OCI-LY7 (cell line): ENCODE results near the gene CNP. TPM values are rescaled to one million over a fixed set of nuclear protein-coding genes. Genes with fewer than 3 reads are reported as not detected.

Experiments used
- BruUV-seq: library from RNA; stranded (reverse); fragments of 400-500 nt; replicated peaks from 2 replicates; lab custom pipeline; 2021; lab: Mats Ljungman, UMichigan
- CTCF ChIA-PET: fragments of 300-600 bp; sonication (Branson Sonifier 250); formaldehyde crosslinking; loops from one replicate; lab custom pipeline; 2022; ENCODE audit warnings: antibody characterized with exemption; ENCODE audit not compliant: unreplicated experiment; lab: Charles Lee
- POLR2A ChIA-PET: fragments of 300-600 bp; sonication (Branson Sonifier 250); formaldehyde crosslinking; loops from one replicate; lab custom pipeline; 2022; ENCODE audit warnings: antibody characterized with exemption; lab: Charles Lee
- DNase-seq: peaks from one replicate; pipeline ENCODE4 v3.0.0-alpha.2; 2015; ENCODE audit warnings: low spot score
- H2AFZ ChIP-seq: fragments of 200-600 bp; sonication (generic), shearing (Covaris generic); 2 replicates; pipeline ENCODE4 v1.6.1; 2014; ENCODE audit warnings: mild to moderate bottlenecking, antibody characterized with exemption, low read length, moderate library complexity
- H3K27ac ChIP-seq: fragments of 200-600 bp; sonication (generic); 2 replicates; pipeline ENCODE4 v1.5.1; 2014; ENCODE audit warnings: mixed run types, low read depth, mild to moderate bottlenecking, moderate library complexity, low read length, inconsistent platforms; ENCODE audit not compliant: poor library complexity, severe bottlenecking
- H3K36me3 ChIP-seq: fragments of 200-600 bp; sonication (generic); 2 replicates; pipeline ENCODE4 v1.6.1; 2014; ENCODE audit warnings: mild to moderate bottlenecking, antibody characterized with exemption, low read length, moderate library complexity, mixed read lengths; ENCODE audit not compliant: insufficient read depth
- H3K4me1 ChIP-seq: fragments of 200-600 bp; sonication (generic); 2 replicates; pipeline ENCODE4 v1.5.1; 2014; ENCODE audit warnings: mild to moderate bottlenecking, low read length; ENCODE audit not compliant: insufficient read depth, poor library complexity, severe bottlenecking
- H3K4me2 ChIP-seq: fragments of 200-600 bp; sonication (generic); 2 replicates; pipeline ENCODE4 v1.6.1; 2014; ENCODE audit warnings: mild to moderate bottlenecking, low read length
- H3K4me3 ChIP-seq: fragments of 200-600 bp; sonication (generic); 2 replicates; pipeline ENCODE4 v1.5.1; 2014; ENCODE audit warnings: mild to moderate bottlenecking, low read depth, low read length; ENCODE audit not compliant: poor library complexity, severe bottlenecking
- H3K79me2 ChIP-seq: fragments of 200-600 bp; sonication (generic); 2 replicates; pipeline ENCODE4 v1.6.1; 2016; ENCODE audit warnings: low read depth, mild to moderate bottlenecking, low read length, moderate library complexity, mixed read lengths; ENCODE audit not compliant: insufficient read depth
- H3K9me2 ChIP-seq: fragments of 200-600 bp; sonication (generic); 2 replicates; pipeline ENCODE4 v1.6.1; 2016; ENCODE audit warnings: mild to moderate bottlenecking, low read length, mixed read lengths; ENCODE audit not compliant: insufficient read depth
- H3K9me3 ChIP-seq: fragments of 200-600 bp; sonication (generic); 2 replicates; pipeline ENCODE4 v1.6.1; 2014; ENCODE audit warnings: mild to moderate bottlenecking, mixed run types, low read length, mixed read lengths
- H4K20me1 ChIP-seq: fragments of 200-600 bp; sonication (generic); 2 replicates; pipeline ENCODE4 v1.6.1; 2014; ENCODE audit warnings: mild to moderate bottlenecking, antibody characterized with exemption, low read length, moderate library complexity, mixed read lengths; ENCODE audit not compliant: insufficient read depth
- EZH2phosphoT487 ChIP-seq: fragments of 200-600 bp; sonication (generic); IDR thresholded peaks from 2 replicates; pipeline ENCODE4 v1.6.1; 2018; ENCODE audit warnings: low read depth, borderline replicate concordance, mild to moderate bottlenecking, mixed run types, antibody characterized with exemption, low read length, moderate library complexity, mixed read lengths
- intact Hi-C: fragments of 100-400 bp; cut with micrococcal nuclease; formaldehyde crosslinking; loops from one replicate; pipeline ENCODE4 v1.10.0; 2022; ENCODE audit not compliant: unreplicated experiment
- total RNA-seq, 2 experiments: library from RNA; depleted of rRNA in 1 of 2; stranded (reverse); fragments of >200 nt in 1 of 2; shearing (Covaris generic) in 1 of 2; gene quantifications; 2 replicates each; pipeline ENCODE4 v1.2.3, GENCODE V29; 2014 to 2022
- TF ChIP-seq, protein P1 (sequence below): fragments of 200-600 bp; sonication (generic); conservative IDR thresholded peaks from 2 replicates; pipeline ENCODE4 v1.5.1; 2014; ENCODE audit warnings: mild to moderate bottlenecking, antibody characterized with exemption, low read length, moderate library complexity, mixed read lengths

The CNP gene
- total RNA-seq, 2 experiments from 2014 or later: 34.1 to 50.6 TPM

DNA sequence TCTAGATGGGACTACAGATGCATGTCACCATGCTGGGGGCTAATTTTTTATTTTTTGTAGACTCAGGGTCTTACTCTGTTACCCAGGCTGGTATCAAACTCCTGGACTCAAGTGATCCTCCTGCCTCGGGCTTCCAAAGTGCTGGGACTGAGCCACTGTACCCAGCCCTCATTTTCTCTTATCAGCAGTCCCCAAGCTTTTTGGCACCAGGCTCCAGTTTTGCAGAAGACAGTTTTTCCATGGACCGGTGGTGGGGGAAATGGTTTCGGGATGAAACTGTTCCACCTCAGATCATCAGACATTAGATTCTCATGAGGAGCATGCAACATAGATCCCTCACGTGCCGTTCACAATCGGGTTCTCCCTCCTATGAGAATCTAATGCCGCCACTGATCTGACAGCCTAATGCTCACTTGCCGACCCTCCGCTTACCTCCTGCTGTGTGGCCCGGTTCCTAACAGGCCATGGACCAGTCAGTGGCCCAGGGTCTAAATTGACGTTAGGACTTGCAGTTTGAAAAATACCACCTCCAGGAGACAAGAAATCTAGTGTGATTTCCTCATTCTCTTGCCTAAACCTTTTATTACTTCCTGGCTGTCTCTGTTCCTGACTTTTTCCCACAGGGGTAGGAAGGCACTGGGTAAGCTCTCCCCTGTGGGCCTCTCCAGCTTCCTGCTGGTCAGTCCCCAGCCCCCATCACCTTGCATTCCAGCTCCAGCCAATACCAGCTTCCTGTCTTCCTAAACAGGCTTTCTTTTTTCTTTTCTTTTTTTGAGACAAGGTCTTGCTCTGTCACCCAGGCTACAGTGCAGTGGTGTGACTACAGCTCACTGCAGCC, 9.3 kb upstream of the CNP start:
- ChIA-PET POLR2A (no interaction called here), CTCF (interaction anchor here (0.5 to 0.9 kb wide), 2 partner anchors 123 to 147 kb away, joined by 3 read pairs; no protein-coding TSS in a partner anchor)
- Histone ChIP-seq H3K4me1 (peaks cover 8% of the 10 kb centered on the region), H3K9me2 (no peaks in the 10 kb centered on the region), H3K27ac (no peak overlapping the region), H3K36me3 (no peaks in the 10 kb centered on the region), H4K20me1 (no peaks in the 10 kb centered on the region), H3K9me3 (no peaks in the 10 kb centered on the region), H2AFZ (no peak overlapping the region), H3K4me2 (no peak overlapping the region), H3K4me3 (no peak overlapping the region), H3K79me2 (no peaks in the 10 kb centered on the region)
- BruUV-seq: no TSS peak
- no peak for TF ChIP-seq EZH2phosphoT487
- TF ChIP-seq, protein P1, sequence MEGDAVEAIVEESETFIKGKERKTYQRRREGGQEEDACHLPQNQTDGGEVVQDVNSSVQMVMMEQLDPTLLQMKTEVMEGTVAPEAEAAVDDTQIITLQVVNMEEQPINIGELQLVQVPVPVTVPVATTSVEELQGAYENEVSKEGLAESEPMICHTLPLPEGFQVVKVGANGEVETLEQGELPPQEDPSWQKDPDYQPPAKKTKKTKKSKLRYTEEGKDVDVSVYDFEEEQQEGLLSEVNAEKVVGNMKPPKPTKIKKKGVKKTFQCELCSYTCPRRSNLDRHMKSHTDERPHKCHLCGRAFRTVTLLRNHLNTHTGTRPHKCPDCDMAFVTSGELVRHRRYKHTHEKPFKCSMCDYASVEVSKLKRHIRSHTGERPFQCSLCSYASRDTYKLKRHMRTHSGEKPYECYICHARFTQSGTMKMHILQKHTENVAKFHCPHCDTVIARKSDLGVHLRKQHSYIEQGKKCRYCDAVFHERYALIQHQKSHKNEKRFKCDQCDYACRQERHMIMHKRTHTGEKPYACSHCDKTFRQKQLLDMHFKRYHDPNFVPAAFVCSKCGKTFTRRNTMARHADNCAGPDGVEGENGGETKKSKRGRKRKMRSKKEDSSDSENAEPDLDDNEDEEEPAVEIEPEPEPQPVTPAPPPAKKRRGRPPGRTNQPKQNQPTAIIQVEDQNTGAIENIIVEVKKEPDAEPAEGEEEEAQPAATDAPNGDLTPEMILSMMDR: no peak
- no peak for DNase-seq
- intact Hi-C loops: no loop called here

DNA sequence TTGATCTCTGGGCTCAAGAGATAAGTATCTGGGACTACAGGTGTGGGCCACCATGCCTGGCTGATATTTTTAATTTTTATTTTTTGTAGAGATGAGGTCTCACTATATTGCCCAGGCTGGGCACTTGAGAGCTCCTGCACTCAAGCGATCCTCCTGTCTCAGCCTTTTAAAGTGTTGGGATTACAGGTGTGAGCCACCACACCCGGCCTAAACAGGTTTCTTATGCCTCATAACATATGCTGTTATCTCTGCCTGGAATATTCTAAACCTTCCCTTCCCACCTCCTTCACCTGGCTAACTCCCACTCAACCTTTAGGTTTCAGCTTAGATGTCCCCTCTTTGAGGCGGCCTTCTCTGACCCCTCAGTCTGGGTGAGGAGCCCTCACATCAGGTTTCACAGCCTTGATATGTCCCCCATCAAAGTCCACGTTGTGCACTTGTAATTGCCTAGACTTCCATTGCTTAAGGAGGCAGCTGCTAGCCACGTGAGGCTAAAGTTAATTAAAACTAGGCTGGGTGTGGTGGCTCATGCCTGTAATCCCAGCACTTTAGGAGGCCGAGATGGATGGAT, 8.6 kb upstream of the CNP start:
- ChIA-PET CTCF (interaction anchor here (0.9 kb wide), 1 partner anchor 124 kb away, joined by 3 read pairs; no protein-coding TSS in a partner anchor), POLR2A (no interaction called here)
- intact Hi-C loops: no loop called here
- Histone ChIP-seq H3K36me3 (no peaks in the 10 kb centered on the region), H3K4me3 (no peak overlapping the region), H3K4me2 (no peak overlapping the region), H3K9me3 (no peaks in the 10 kb centered on the region), H4K20me1 (no peaks in the 10 kb centered on the region), H3K4me1 (peaks cover 15% of the 10 kb centered on the region), H3K27ac (no peak overlapping the region), H2AFZ (no peak overlapping the region), H3K9me2 (no peaks in the 10 kb centered on the region), H3K79me2 (no peaks in the 10 kb centered on the region)
- TF ChIP-seq, protein P1: no peak
- no peak for TF ChIP-seq EZH2phosphoT487
- DNase-seq: no peak
- no TSS peak for BruUV-seq

DNA sequence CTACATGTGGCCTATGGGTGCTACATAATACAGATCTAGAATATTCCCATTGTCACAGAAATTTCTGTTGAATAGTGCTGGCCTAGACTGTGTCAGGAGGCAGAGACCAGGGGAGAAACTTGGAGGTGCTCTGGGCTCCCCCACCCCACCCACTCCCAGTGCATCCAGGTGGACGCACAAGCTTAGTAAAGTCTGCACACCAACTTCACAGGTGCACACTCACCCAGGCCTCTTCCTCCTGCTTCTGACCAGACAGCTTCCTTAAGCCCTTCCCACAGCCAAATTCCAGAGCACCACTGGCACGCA, 7.6 kb upstream of the CNP start:
- Histone ChIP-seq H4K20me1 (no peaks in the 10 kb centered on the region), H3K27ac (no peak overlapping the region), H3K4me1 (peaks cover 17% of the 10 kb centered on the region), H3K9me3 (no peaks in the 10 kb centered on the region), H2AFZ (no peak overlapping the region), H3K9me2 (no peaks in the 10 kb centered on the region), H3K4me3 (no peak overlapping the region), H3K36me3 (no peaks in the 10 kb centered on the region), H3K4me2 (no peak overlapping the region), H3K79me2 (no peaks in the 10 kb centered on the region)
- ChIA-PET POLR2A (interaction anchor here (0.8 to 1.3 kb wide), 2 partner anchors 10 to 162 kb away, joined by 3 read pairs; partner anchors contain the start of gene KAT2A), CTCF (interaction anchor here (1.0 kb wide), 1 partner anchor 157 kb away, joined by 4 read pairs; no protein-coding TSS in a partner anchor)
- no TSS peak for BruUV-seq
- intact Hi-C loops: loop anchor here (1.0 kb wide), 2 partner anchors 158 to 221 kb away; no protein-coding TSS in a partner anchor
- TF ChIP-seq, protein P1: no peak
- no peak for TF ChIP-seq EZH2phosphoT487
- no peak for DNase-seq
